Spleen (tissue), 13 donors: ENCODE results near the gene AWAT2. TPM values are rescaled to one million over a fixed set of nuclear protein-coding genes. Genes with fewer than 3 reads are reported as not detected.

ENCODE experiments used
- DNase-seq: peaks from one replicate; pipeline ENCODE4 v3.0.0-alpha.2; 2020
- H3K27ac ChIP-seq, 8 donors: fragments of 200-600 bp; sonication (generic) in 7 of 8; 1 replicate in 4 of 8; 2 replicates in 4 of 8; pipeline versions ENCODE4 v1.5.0 to v1.8.0; 2016 to 2021; ENCODE audit warnings: inconsistent platforms in 4 of 8, mild to moderate bottlenecking in 4 of 8, moderate library complexity in 1 of 8
- H3K27me3 ChIP-seq, 7 donors: fragments of 200-600 bp; sonication (generic) in 6 of 7; replicated peaks in 1 of 7; 1 replicate in 4 of 7; 2 replicates in 3 of 7; pipeline versions ENCODE4 v1.5.0 to v1.8.0; 2016 to 2021; ENCODE audit warnings: inconsistent platforms in 3 of 7, mild to moderate bottlenecking in 1 of 7
- H3K36me3 ChIP-seq, 6 donors: fragments of 200-600 bp; sonication (generic) in 5 of 6; 1 replicate in 4 of 6; 2 replicates in 2 of 6; pipeline versions ENCODE4 v1.5.0 to v1.8.0; 2016 to 2021; ENCODE audit warnings: inconsistent platforms in 2 of 6
- H3K4me1 ChIP-seq, 6 donors: fragments of 200-600 bp; sonication (generic) in 5 of 6; 1 replicate in 3 of 6; 2 replicates in 3 of 6; pipeline versions ENCODE4 v1.5.0 to v1.8.0; 2016 to 2021; ENCODE audit warnings: inconsistent platforms in 3 of 6
- H3K4me3 ChIP-seq, 8 donors: fragments of 200-600 bp; sonication (generic) in 7 of 8; 1 replicate in 4 of 8; 2 replicates in 4 of 8; pipeline versions ENCODE4 v1.5.0 to v1.8.0; 2016 to 2021; ENCODE audit warnings: inconsistent platforms in 4 of 8, mild to moderate bottlenecking in 4 of 8, moderate library complexity in 2 of 8
- H3K9me3 ChIP-seq, 8 donors: fragments of 200-600 bp; sonication (generic) in 7 of 8; 1 replicate in 4 of 8; 2 replicates in 4 of 8; pipeline versions ENCODE4 v1.5.0 to v1.8.0; 2016 to 2021; ENCODE audit warnings: inconsistent platforms in 4 of 8
- POLR2A ChIP-seq, 3 donors: fragments of 450-650 bp; IDR thresholded peaks; one replicate each; pipeline ENCODE4 v1.5.1; 2017; ENCODE audit warnings: antibody characterized with exemption in 3 of 3, mild to moderate bottlenecking in 1 of 3
- POLR2AphosphoS5 ChIP-seq, 3 donors: sonication (generic); formaldehyde crosslinking; IDR thresholded peaks; one replicate each; pipeline ENCODE4 v1.5.1; 2017; ENCODE audit warnings: antibody characterized with exemption in 3 of 3
- WGBS, 5 donors: extraction: QIAGEN DNeasy Blood & Tissue Kit in 3 of 5; methylation state at CpG; one replicate each; pipeline versions ENCODE4 v1.1.5 to v1.1.7; 2013 to 2018; 5-methylcytosine and 5-hydroxymethylcytosine counted together
- intact Hi-C: fragments of 100-400 bp; cut with DNase I; formaldehyde crosslinking; loops from one replicate; pipeline ENCODE4 v1.15.0; 2023; ENCODE audit warnings: low total_unique reads
- long read RNA-seq, 2 donors: transcript quantifications; one replicate each; lab custom pipeline, GENCODE V29; 2026
- polyA plus RNA-seq, 3 donors: library from polyadenylated mRNA; stranded (reverse); fragments of 200-250 nt; gene quantifications; one replicate each; pipeline ENCODE4 v1.2.1, GENCODE V29; 2013
- total RNA-seq, 7 donors: library from RNA; depleted of rRNA in 3 of 7; stranded (reverse); fragments of >200 nt in 3 of 7; fragmentation: NEBNext Ultra II Directional in 4 of 7; extraction: Animal tissue kit (Norgen Biotek cat#: 25700) in 4 of 7; gene quantifications; one replicate each; pipeline versions ENCODE4 v1.1.0 to v1.2.1, GENCODE V29; 2016 to 2021
- TF ChIP-seq, protein P1 (sequence below), 11 experiments: fragments of 200-600 bp in 7 of 11; fragments of 450-650 bp in 4 of 11; sonication (generic) in 4 of 11; IDR thresholded peaks in 8 of 11; conservative IDR thresholded peaks in 3 of 11; 1 replicate in 7 of 11; 2 replicates in 4 of 11; pipeline versions ENCODE4 v1.4.0 to v1.8.0; 2016 to 2021; ENCODE audit warnings: antibody characterized with exemption in 11 of 11, inconsistent platforms in 4 of 11, mild to moderate bottlenecking in 1 of 11
- donor health status: healthy with polysubstance abuse.
- donor health status: DM: no; HTN: no; CAD: no; lungs with moderate emphysema.
- donor health status: DM: no; HTN: no; CAD: no.
- donor health status: Bipolar disorder and iron deficiency.
- donor health status: healthy.
- donor health status: DM: no; HTN: no; CAD: no.
- donor health status: DM: yes; HTN: yes; CAD: no.

Gene AWAT2
- not detected for total RNA-seq
- not detected for polyA plus RNA-seq
- long read RNA-seq, donor 1: 0 reads
- long read RNA-seq, donor 2: 0 reads

GRCh38 chrX:70049925-70050324 lies at the start of gene AWAT2:
TSS of gene AWAT2 (minus strand) at chrX:70049938. CDS start at chrX:70049932, 6 bp downstream.
- no peak within 1 kb of the TSS for H3K27ac ChIP-seq
- no peak for DNase-seq
- no peak within 1 kb of the TSS for H3K4me3 ChIP-seq
- H3K36me3 ChIP-seq: no peaks in the 10 kb centered on the region
- H3K27me3 ChIP-seq: peaks cover 0 to 14% (median 0%) of the 10 kb centered on the region in 7 donors
- no peaks in the 10 kb centered on the region for H3K4me1 ChIP-seq
- no peaks in the 10 kb centered on the region for H3K9me3 ChIP-seq
- intact Hi-C loops: no loop called here
- TF ChIP-seq, protein P1, sequence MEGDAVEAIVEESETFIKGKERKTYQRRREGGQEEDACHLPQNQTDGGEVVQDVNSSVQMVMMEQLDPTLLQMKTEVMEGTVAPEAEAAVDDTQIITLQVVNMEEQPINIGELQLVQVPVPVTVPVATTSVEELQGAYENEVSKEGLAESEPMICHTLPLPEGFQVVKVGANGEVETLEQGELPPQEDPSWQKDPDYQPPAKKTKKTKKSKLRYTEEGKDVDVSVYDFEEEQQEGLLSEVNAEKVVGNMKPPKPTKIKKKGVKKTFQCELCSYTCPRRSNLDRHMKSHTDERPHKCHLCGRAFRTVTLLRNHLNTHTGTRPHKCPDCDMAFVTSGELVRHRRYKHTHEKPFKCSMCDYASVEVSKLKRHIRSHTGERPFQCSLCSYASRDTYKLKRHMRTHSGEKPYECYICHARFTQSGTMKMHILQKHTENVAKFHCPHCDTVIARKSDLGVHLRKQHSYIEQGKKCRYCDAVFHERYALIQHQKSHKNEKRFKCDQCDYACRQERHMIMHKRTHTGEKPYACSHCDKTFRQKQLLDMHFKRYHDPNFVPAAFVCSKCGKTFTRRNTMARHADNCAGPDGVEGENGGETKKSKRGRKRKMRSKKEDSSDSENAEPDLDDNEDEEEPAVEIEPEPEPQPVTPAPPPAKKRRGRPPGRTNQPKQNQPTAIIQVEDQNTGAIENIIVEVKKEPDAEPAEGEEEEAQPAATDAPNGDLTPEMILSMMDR (IDR thresholded peaks at IDR 0.05 in 8 of 11, conservative IDR thresholded peaks at IDR 0.05 in 3 of 11): no peak
- TF ChIP-seq POLR2A (IDR thresholded peaks at IDR 0.05) (no peak), POLR2AphosphoS5 (IDR thresholded peaks at IDR 0.05) (no peak)
- WGBS, 5 donors: 47 to 95% (median 81%) methylated on average over 3 to 4 of the region's 4 CpGs

DNA sequence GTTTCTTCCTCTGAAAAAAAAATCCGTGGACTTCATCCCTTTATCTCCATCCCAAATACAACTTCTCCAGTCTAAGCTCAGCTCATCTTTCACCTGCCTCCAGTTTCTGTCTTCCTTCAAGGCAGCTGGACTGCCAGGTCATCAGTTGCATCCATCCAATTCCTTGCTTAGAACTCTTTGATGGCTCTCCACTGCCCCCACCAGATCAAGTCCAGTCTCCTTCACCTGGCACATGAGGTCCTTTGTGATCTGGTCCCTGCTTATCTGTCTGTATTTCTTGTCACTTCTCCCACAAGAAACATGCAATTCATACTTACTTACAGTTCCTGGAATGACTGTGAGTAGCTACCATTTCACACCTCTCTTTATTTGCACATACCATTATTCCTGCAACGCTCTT lies 46.3 kb upstream of the AWAT2 start:
- WGBS, 5 donors: 61 to 90% (median 75%) methylated on average over 2 of the region's 2 CpGs
- DNase-seq: no peak
- peaks cover 0 to 17% (median 0%) of the 10 kb centered on the region in 7 donors for H3K27me3 ChIP-seq
- TF ChIP-seq, protein P1 (IDR thresholded peaks at IDR 0.05 in 8 of 11, conservative IDR thresholded peaks at IDR 0.05 in 3 of 11): no peak
- TF ChIP-seq POLR2AphosphoS5 (IDR thresholded peaks at IDR 0.05): no peak
- TF ChIP-seq POLR2A (IDR thresholded peaks at IDR 0.05): no peak
- no peaks in the 10 kb centered on the region for H3K4me1 ChIP-seq
- intact Hi-C loops: loop anchor here (10.0 kb wide), 1 partner anchor 561 kb away; no protein-coding TSS in a partner anchor
- no peaks in the 10 kb centered on the region for H3K9me3 ChIP-seq
- H3K27ac ChIP-seq: no peak overlapping the region
- H3K4me3 ChIP-seq: no peak overlapping the region
- no peaks in the 10 kb centered on the region for H3K36me3 ChIP-seq

GRCh38 chrX:70092247-70092646 lies 42.5 kb upstream of the AWAT2 start:
- Histone ChIP-seq H3K9me3 (no peaks in the 10 kb centered on the region), H3K4me3 (no peak overlapping the region), H3K27me3 (no peaks in the 10 kb centered on the region), H3K4me1 (no peaks in the 10 kb centered on the region), H3K27ac (no peak overlapping the region), H3K36me3 (no peaks in the 10 kb centered on the region)
- TF ChIP-seq POLR2A (IDR thresholded peaks at IDR 0.05): no peak
- no peak for TF ChIP-seq POLR2AphosphoS5 (IDR thresholded peaks at IDR 0.05)
- TF ChIP-seq, protein P1 (IDR thresholded peaks at IDR 0.05 in 8 of 11, conservative IDR thresholded peaks at IDR 0.05 in 3 of 11): no peak
- WGBS, 5 donors: 81 to 97% (median 87%) methylated on average over 2 to 4 of the region's 4 CpGs
- DNase-seq: no peak
- intact Hi-C loops: loop anchor here (10.0 kb wide), 1 partner anchor 557 kb away; no protein-coding TSS in a partner anchor

GRCh38 chrX:70089604-70090297 lies 40.0 kb upstream of the AWAT2 start:
- DNase-seq: no peak
- Histone ChIP-seq H3K9me3 (no peaks in the 10 kb centered on the region), H3K27ac (no peak overlapping the region), H3K4me3 (no peak overlapping the region), H3K27me3 (no peaks in the 10 kb centered on the region), H3K4me1 (no peaks in the 10 kb centered on the region), H3K36me3 (no peaks in the 10 kb centered on the region)
- no peak for TF ChIP-seq POLR2AphosphoS5 (IDR thresholded peaks at IDR 0.05)
- intact Hi-C loops: loop anchor here (10.0 kb wide), 1 partner anchor 555 kb away; no protein-coding TSS in a partner anchor
- whole genome bisulfite sequencing, 5 donors: 16 to 30% (median 17%) methylated on average over 1 of the region's 1 CpG
